Stimulated activated CD4-positive, alpha-beta T cell treated with anti-CD3 and anti-CD28 coated beads, Interleukin-12 subunit alpha, Interleukin-12 subunit beta, amount 100 ng/mL, for 24 hours (primary cell): Measurements from ENCODE around the gene GMPPB.
"Not testable (repeated sequence)": the region's sequence is repeated elsewhere in the genome, so short reads cannot be mapped to it uniquely, and the experiment has no call there.

Experiments used
- DNase-seq, 2 experiments: peaks; one replicate each; pipeline ENCODE4 v3.0.0-alpha.2; 2020; ENCODE audit warnings: low read depth in 2 of 2

The GMPPB gene

GRCh38 chr3:49723628-49724551, at the start of gene GMPPB:
Gene GMPPB (minus strand): TSS chr3:49723951. CDS start chr3:49723726, 225 bp downstream.
- DNase-seq = peak; percentile 85 to 91

GRCh38 chr3:49772703-49773102, 49.0 kb upstream of the GMPPB start:
- DNase-seq = no peak

GRCh38 chr3:49771340-49771938, 47.7 kb upstream of the GMPPB start:
- DNase-seq = no peak

- no peak for DNase-seq
These were observed 46.2 kb upstream of the GMPPB start for GRCh38 chr3:49769926-49770325.

GRCh38 chr3:49769286-49769915, 45.6 kb upstream of the GMPPB start:
- DNase-seq = no peak

- no peak for DNase-seq
These were observed 40.2 kb upstream of the GMPPB start for GRCh38 chr3:49763981-49764380.

- DNase-seq = no peak
These were observed 37.9 kb upstream of the GMPPB start for GRCh38 chr3:49761661-49762060.

GRCh38 chr3:49759226-49759625, 35.5 kb upstream of the GMPPB start:
- no peak for DNase-seq

GRCh38 chr3:49757197-49757596, 33.4 kb upstream of the GMPPB start:
- no peak for DNase-seq

GRCh38 chr3:49756036-49756435, 32.3 kb upstream of the GMPPB start:
- DNase-seq = no peak

- no peak for DNase-seq
These were observed 30.8 kb upstream of the GMPPB start for GRCh38 chr3:49754536-49754935.

- DNase-seq = no peak
These were observed 27.8 kb upstream of the GMPPB start for GRCh38 chr3:49751501-49751900.

- no peak for DNase-seq
These were observed 26.3 kb upstream of the GMPPB start for GRCh38 chr3:49750056-49750455.

- not testable (repeated sequence) for DNase-seq
These were observed 25.1 kb upstream of the GMPPB start for GRCh38 chr3:49748874-49749273.

- no peak for DNase-seq
These were observed 24.2 kb upstream of the GMPPB start for GRCh38 chr3:49747792-49748480.

- no peak for DNase-seq
These were observed 22.2 kb upstream of the GMPPB start for GRCh38 chr3:49745986-49746385.

- DNase-seq = no peak
These were observed 16.7 kb upstream of the GMPPB start for GRCh38 chr3:49740427-49740826.

- no peak for DNase-seq
These were observed 14.4 kb upstream of the GMPPB start for GRCh38 chr3:49738067-49738713.

- DNase-seq = no peak
These were observed 11.0 kb upstream of the GMPPB start for GRCh38 chr3:49734752-49735151.

GRCh38 chr3:49733551-49733950, 9.8 kb upstream of the GMPPB start:
- DNase-seq = no peak

- no peak for DNase-seq
These were observed 8.8 kb upstream of the GMPPB start for GRCh38 chr3:49732597-49732996.
